GM23338 (cell line): ENCODE measurements around the gene TM4SF5. TPM values are rescaled to one million over a fixed set of nuclear protein-coding genes. Genes with fewer than 3 reads are reported as not detected.

Experiments used
- ATAC-seq: fragments of 200-7000 bp; cut with Tn5 transposase; 3 replicates; pipeline ENCODE4 v1.9.1; 2020
- DNase-seq: peaks from one replicate; pipeline ENCODE4 v3.0.0-alpha.2; 2015; ENCODE audit warnings: low spot score
- H2AFZ ChIP-seq: fragments of 200-600 bp; sonication (generic); 2 replicates; pipeline ENCODE4 v1.8.0; 2016; ENCODE audit warnings: antibody characterized with exemption, mild to moderate bottlenecking, moderate library complexity
- H3F3A ChIP-seq: fragments of 200-600 bp; sonication (generic); replicated peaks from 2 replicates; pipeline ENCODE4 v1.8.0; 2017; ENCODE audit warnings: antibody characterized with exemption, mixed run types, low read depth
- H3K27ac ChIP-seq: fragments of 200-600 bp; sonication (generic); 2 replicates; pipeline ENCODE4 v1.6.1; 2016; ENCODE audit warnings: low read depth
- H3K27me3 ChIP-seq: fragments of 200-600 bp; sonication (generic); 2 replicates; pipeline ENCODE4 v1.8.0; 2016; ENCODE audit warnings: mild to moderate bottlenecking, mixed run types, moderate library complexity; ENCODE audit not compliant: insufficient read depth
- H3K36me3 ChIP-seq: fragments of 200-600 bp; sonication (generic); 2 replicates; pipeline ENCODE4 v1.8.0; 2016; ENCODE audit warnings: mild to moderate bottlenecking; ENCODE audit not compliant: insufficient read depth
- H3K4me1 ChIP-seq: fragments of 200-600 bp; sonication (generic); 2 replicates; pipeline ENCODE4 v1.8.0; 2016; ENCODE audit warnings: mild to moderate bottlenecking, moderate library complexity; ENCODE audit not compliant: insufficient read depth
- H3K4me2 ChIP-seq: fragments of 200-600 bp; sonication (generic); 2 replicates; pipeline ENCODE4 v1.7.1; 2017; ENCODE audit warnings: mixed run types
- H3K4me3 ChIP-seq: fragments of 200-600 bp; sonication (generic); 2 replicates; pipeline ENCODE4 v1.6.1; 2016; ENCODE audit warnings: mixed run types
- H3K79me2 ChIP-seq: fragments of 200-600 bp; sonication (generic); replicated peaks from 2 replicates; pipeline ENCODE4 v1.8.0; 2017; ENCODE audit warnings: mild to moderate bottlenecking; ENCODE audit not compliant: insufficient read depth
- H3K9me2 ChIP-seq: fragments of 200-600 bp; sonication (generic); 2 replicates; pipeline ENCODE4 v1.8.0; 2017; ENCODE audit not compliant: insufficient read depth
- H4K20me1 ChIP-seq: fragments of 200-600 bp; sonication (generic); replicated peaks from 2 replicates; pipeline ENCODE4 v1.8.0; 2017; ENCODE audit warnings: mild to moderate bottlenecking; ENCODE audit not compliant: insufficient read depth
- H3K27ac Mint-ChIP-seq: 2 replicates; pipeline ENCODE4 v1.8.0; 2020; ENCODE audit warnings: inconsistent platforms, mild to moderate bottlenecking, moderate library complexity, mixed read lengths
- H3K27me3 Mint-ChIP-seq: 3 replicates; pipeline ENCODE4 v1.8.0; 2022; ENCODE audit warnings: low read depth, mild to moderate bottlenecking, moderate library complexity, mixed read lengths, inconsistent platforms; ENCODE audit not compliant: insufficient read depth, poor library complexity
- H3K36me3 Mint-ChIP-seq: 3 replicates; pipeline ENCODE4 v1.8.0; 2021; ENCODE audit warnings: low read depth, mild to moderate bottlenecking, inconsistent platforms, moderate library complexity, mixed read lengths
- H3K4me1 Mint-ChIP-seq: 3 replicates; pipeline ENCODE4 v1.8.0; 2020; ENCODE audit warnings: mild to moderate bottlenecking, inconsistent platforms, mixed read lengths
- H3K4me3 Mint-ChIP-seq: 3 replicates; pipeline ENCODE4 v1.8.0; 2021; ENCODE audit warnings: moderate library complexity, mild to moderate bottlenecking, inconsistent platforms, mixed read lengths
- H3K9me3 Mint-ChIP-seq: 3 replicates; pipeline ENCODE4 v1.8.0; 2020; ENCODE audit warnings: moderate library complexity, mild to moderate bottlenecking, inconsistent platforms, mixed read lengths
- CREB1 ChIP-seq: fragments of 250-450 bp; sonication (Bioruptor Pico); IDR thresholded peaks from 2 replicates; pipeline ENCODE4 v1.5.0; 2020; ENCODE audit warnings: low read depth, mild to moderate bottlenecking, moderate library complexity
- ETS1 ChIP-seq: IDR thresholded peaks from 2 replicates; pipeline ENCODE4 v1.6.1; 2016; ENCODE audit warnings: antibody characterized with exemption
- EZH2 ChIP-seq: fragments of 200-600 bp; sonication (generic); IDR thresholded peaks from one replicate; pipeline ENCODE4 v1.8.0; 2017; ENCODE audit warnings: antibody characterized with exemption, mild to moderate bottlenecking, low read depth; ENCODE audit not compliant: unreplicated experiment
- EZH2phosphoT487 ChIP-seq: fragments of 200-600 bp; sonication (generic); IDR thresholded peaks from one replicate; pipeline ENCODE4 v1.8.1; 2018; ENCODE audit warnings: antibody characterized with exemption; ENCODE audit not compliant: unreplicated experiment
- JUNB ChIP-seq: IDR thresholded peaks from one replicate; pipeline ENCODE4 v1.6.1; 2016; ENCODE audit warnings: antibody characterized with exemption; ENCODE audit not compliant: unreplicated experiment
- NANOG ChIP-seq: IDR thresholded peaks from 2 replicates; pipeline ENCODE4 v1.6.1; 2016; ENCODE audit warnings: antibody characterized with exemption, borderline replicate concordance
- POLR2AphosphoS5 ChIP-seq: IDR thresholded peaks from 2 replicates; pipeline ENCODE4 v1.6.1; 2016; ENCODE audit warnings: antibody characterized with exemption, low read depth
- REST ChIP-seq: IDR thresholded peaks from one replicate; pipeline ENCODE4 v1.6.1; 2018; ENCODE audit warnings: antibody characterized with exemption; ENCODE audit not compliant: unreplicated experiment
- STAT1 ChIP-seq: IDR thresholded peaks from one replicate; pipeline ENCODE4 v1.6.1; 2016; ENCODE audit warnings: antibody characterized with exemption; ENCODE audit not compliant: unreplicated experiment
- ZNF114 ChIP-seq: fragments of 250-450 bp; sonication (Bioruptor Pico); IDR thresholded peaks from 2 replicates; pipeline ENCODE4 v1.5.0; 2020; ENCODE audit warnings: mild to moderate bottlenecking, moderate library complexity
- ZNF331 ChIP-seq: fragments of 250-450 bp; sonication (Bioruptor Pico); IDR thresholded peaks from 2 replicates; pipeline ENCODE4 v1.5.0; 2020; ENCODE audit warnings: low read depth, mild to moderate bottlenecking, moderate library complexity
- ZNF462 ChIP-seq: fragments of 250-450 bp; sonication (Bioruptor Pico); IDR thresholded peaks from 2 replicates; pipeline ENCODE4 v1.5.0; 2020; ENCODE audit warnings: mild to moderate bottlenecking, moderate library complexity
- polyA plus RNA-seq: library from polyadenylated mRNA; unstranded; fragments of >200 nt; fragmentation: Nextera tagmentation; extraction: Ambion mirVana; gene quantifications from 2 replicates; pipeline ENCODE4 v1.2.1, GENCODE V29; 2016
- total RNA-seq: library from RNA; depleted of rRNA; stranded (reverse); fragments of >200 nt; shearing (Covaris generic); gene quantifications from 2 replicates; pipeline ENCODE4 v1.2.3, GENCODE V29; 2014
- TF ChIP-seq, protein P1 (sequence below), 2 experiments: fragments of 200-600 bp in 1 of 2; sonication (generic) in 1 of 2; conservative IDR thresholded peaks; 2 replicates each; pipeline versions ENCODE4 v1.5.1 to v1.6.1; 2016 to 2017; ENCODE audit warnings: antibody characterized with exemption in 2 of 2, low read depth in 2 of 2, mild to moderate bottlenecking in 2 of 2, moderate library complexity in 1 of 2

TM4SF5 gene
- total and polyA plus RNA-seq, 2 experiments from 2014 or later = not detected

- no peaks in the 10 kb centered on the region for H3K4me1 ChIP-seq
- no peak overlapping the region for H3K27ac ChIP-seq
- ATAC-seq = no peak
- no peak for DNase-seq
- H3K27me3 Mint-ChIP-seq = peaks cover 3% of the 10 kb centered on the region
- H3K9me3 Mint-ChIP-seq = no peaks in the 10 kb centered on the region
- no peaks in the 10 kb centered on the region for H3K4me1 Mint-ChIP-seq
- H3F3A ChIP-seq = 0 out of 2 replicates have a peak, but pooled peaks cover 2% of the 10 kb centered on the region
- H3K79me2 ChIP-seq = no peaks in the 10 kb centered on the region
- H4K20me1 ChIP-seq = no peaks in the 10 kb centered on the region
- H3K27me3 ChIP-seq = no peaks in the 10 kb centered on the region
- no peak overlapping the region for H3K27ac Mint-ChIP-seq
- no peak overlapping the region for H2AFZ ChIP-seq
- no peaks in the 10 kb centered on the region for H3K36me3 ChIP-seq
- H3K4me3 Mint-ChIP-seq = no peak overlapping the region
- no peak overlapping the region for H3K4me3 ChIP-seq
- no peak for TF ChIP-seq NANOG
- TF ChIP-seq ZNF462 (CRISPR knock-in tag) = no peak
- no peak for TF ChIP-seq STAT1
- TF ChIP-seq ETS1 = no peak
- no peak for TF ChIP-seq ZNF114 (CRISPR knock-in tag)
- no peak for TF ChIP-seq ZNF331 (CRISPR knock-in tag)
- TF ChIP-seq EZH2 = no peak
- TF ChIP-seq CREB1 (CRISPR knock-in tag) = no peak
- no peak for TF ChIP-seq EZH2phosphoT487
- TF ChIP-seq JUNB = no peak
- no peak for TF ChIP-seq POLR2AphosphoS5
- TF ChIP-seq, protein P1, sequence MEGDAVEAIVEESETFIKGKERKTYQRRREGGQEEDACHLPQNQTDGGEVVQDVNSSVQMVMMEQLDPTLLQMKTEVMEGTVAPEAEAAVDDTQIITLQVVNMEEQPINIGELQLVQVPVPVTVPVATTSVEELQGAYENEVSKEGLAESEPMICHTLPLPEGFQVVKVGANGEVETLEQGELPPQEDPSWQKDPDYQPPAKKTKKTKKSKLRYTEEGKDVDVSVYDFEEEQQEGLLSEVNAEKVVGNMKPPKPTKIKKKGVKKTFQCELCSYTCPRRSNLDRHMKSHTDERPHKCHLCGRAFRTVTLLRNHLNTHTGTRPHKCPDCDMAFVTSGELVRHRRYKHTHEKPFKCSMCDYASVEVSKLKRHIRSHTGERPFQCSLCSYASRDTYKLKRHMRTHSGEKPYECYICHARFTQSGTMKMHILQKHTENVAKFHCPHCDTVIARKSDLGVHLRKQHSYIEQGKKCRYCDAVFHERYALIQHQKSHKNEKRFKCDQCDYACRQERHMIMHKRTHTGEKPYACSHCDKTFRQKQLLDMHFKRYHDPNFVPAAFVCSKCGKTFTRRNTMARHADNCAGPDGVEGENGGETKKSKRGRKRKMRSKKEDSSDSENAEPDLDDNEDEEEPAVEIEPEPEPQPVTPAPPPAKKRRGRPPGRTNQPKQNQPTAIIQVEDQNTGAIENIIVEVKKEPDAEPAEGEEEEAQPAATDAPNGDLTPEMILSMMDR (conservative IDR thresholded peaks at IDR 0.05; ENCODE audit: low read depth in 2 of 2) = no peak
- no peak for TF ChIP-seq REST
- H3K4me2 ChIP-seq = no peak overlapping the region
- H3K36me3 Mint-ChIP-seq = no peaks in the 10 kb centered on the region
- H3K9me2 ChIP-seq = no peaks in the 10 kb centered on the region
These were observed 5.0 kb upstream of the TM4SF5 start for GRCh38 chr17:4766723-4767122.
